NT2/D1 (cell line): ENCODE data around the gene QDPR.

ENCODE experiments used
- DNase-seq: peaks from one replicate; pipeline ENCODE4 v3.0.0-alpha.2; 2011; ENCODE audit warnings: low read depth, low spot score
- H3K27me3 ChIP-seq: 2 replicates; pipeline ENCODE4 v1.6.0; 2011; ENCODE audit warnings: mild to moderate bottlenecking; ENCODE audit not compliant: insufficient read length, insufficient read depth
- H3K36me3 ChIP-seq: 2 replicates; pipeline ENCODE4 v1.6.1; 2011; ENCODE audit warnings: mild to moderate bottlenecking, low read length, mixed read lengths; ENCODE audit not compliant: insufficient read depth, insufficient read length
- H3K4me1 ChIP-seq: 2 replicates; pipeline ENCODE4 v1.5.1; 2011; ENCODE audit not compliant: insufficient read depth, insufficient read length
- H3K4me3 ChIP-seq: 2 replicates; pipeline ENCODE4 v1.5.1; 2011; ENCODE audit warnings: low read depth; ENCODE audit not compliant: insufficient read length
- H3K9ac ChIP-seq: 2 replicates; pipeline ENCODE4 v1.6.0; 2011; ENCODE audit warnings: low read depth; ENCODE audit not compliant: insufficient read length
- H3K9me3 ChIP-seq: 2 replicates; pipeline ENCODE4 v1.5.1; 2011; ENCODE audit warnings: mild to moderate bottlenecking, low read length; ENCODE audit not compliant: insufficient read depth
- SUZ12 ChIP-seq: IDR thresholded peaks from 2 replicates; pipeline ENCODE4 v1.6.1; 2011; ENCODE audit not compliant: insufficient read length, insufficient read depth; ENCODE audit errors: extremely low read depth
- YY1 ChIP-seq: IDR thresholded peaks from 2 replicates; pipeline ENCODE4 v1.6.1; 2011; ENCODE audit not compliant: insufficient read length, insufficient read depth
- ZNF274 ChIP-seq: IDR thresholded peaks from 2 replicates; pipeline ENCODE4 v1.6.1; 2011; ENCODE audit warnings: mild to moderate bottlenecking, low read depth, low read length

The QDPR gene

GRCh38 chr4:17437396-17437795 is 74.5 kb downstream of the QDPR start:
- H3K27me3 ChIP-seq = no peaks in the 10 kb centered on the region
- H3K4me1 ChIP-seq = no peaks in the 10 kb centered on the region
- H3K4me3 ChIP-seq = no peak overlapping the region
- no peaks in the 10 kb centered on the region for H3K36me3 ChIP-seq
- no peak overlapping the region for H3K9ac ChIP-seq
- H3K9me3 ChIP-seq = peaks cover 13% of the 10 kb centered on the region
- DNase-seq = no peak
- TF ChIP-seq SUZ12 = no peak
- no peak for TF ChIP-seq YY1
- TF ChIP-seq ZNF274 = no peak

GRCh38 chr4:17436750-17437090 is 75.2 kb downstream of the QDPR start:
- H3K27me3 ChIP-seq = no peaks in the 10 kb centered on the region
- no peaks in the 10 kb centered on the region for H3K36me3 ChIP-seq
- no peak for DNase-seq
- TF ChIP-seq SUZ12 (no peak), YY1 (no peak), ZNF274 (no peak)
- H3K9me3 ChIP-seq = peaks cover 8% of the 10 kb centered on the region
- no peak overlapping the region for H3K9ac ChIP-seq
- no peak overlapping the region for H3K4me3 ChIP-seq
- no peaks in the 10 kb centered on the region for H3K4me1 ChIP-seq
